ENCODE results near the gene QPCTL.

Gene QPCTL

GRCh38 chr19:45664575-45664974 is 27.9 kb upstream of the QPCTL start:
- no peak for TF ChIP-seq CTCF (IDR thresholded peaks at IDR 0.05)

GRCh38 chr19:45667620-45668341 is 24.7 kb upstream of the QPCTL start, which contains the start of gene GIPR:
Gene GIPR (plus strand): TSS chr19:45668221. CDS start chr19:45669521, 1,300 bp downstream.
- no peak for TF ChIP-seq CTCF (IDR thresholded peaks at IDR 0.05)

GRCh38 chr19:45668342-45668871 is 24.1 kb upstream of the QPCTL start:
- TF ChIP-seq CTCF (IDR thresholded peaks at IDR 0.05): no peak

- TF ChIP-seq CTCF (IDR thresholded peaks at IDR 0.05): no peak
Observed at GRCh38 chr19:45670670-45671453, 21.6 kb upstream of the QPCTL start.

GRCh38 chr19:45674946-45675345 is 17.5 kb upstream of the QPCTL start:
- no peak for TF ChIP-seq CTCF (IDR thresholded peaks at IDR 0.05)

- TF ChIP-seq CTCF (IDR thresholded peaks at IDR 0.05): no peak
Observed at GRCh38 chr19:45676851-45677263, 15.6 kb upstream of the QPCTL start.

GRCh38 chr19:45677351-45678230 is 14.9 kb upstream of the QPCTL start:
- TF ChIP-seq CTCF (IDR thresholded peaks at IDR 0.05): no peak

All from LNCAP (cell line).